Fibroblast of villous mesenchyme (primary cell): ENCODE data around the gene SLC23A3. TPM values are rescaled to one million over a fixed set of nuclear protein-coding genes. Genes with fewer than 3 reads are reported as not detected.
"Not testable (repeated sequence)": the region's sequence is repeated elsewhere in the genome, so short reads cannot be mapped to it uniquely, and the experiment has no call there.

ENCODE experiments used
- DNase-seq: peaks from one replicate; pipeline ENCODE4 v3.0.0-alpha.2; 2010; ENCODE audit warnings: low read depth
- H3K4me3 ChIP-seq: 2 replicates; pipeline ENCODE4 v1.5.1; 2011; ENCODE audit warnings: low read depth, mild to moderate bottlenecking, low read length
- total RNA-seq: library from RNA; depleted of rRNA; stranded (reverse); fragments of >200 nt; gene quantifications from 2 replicates; pipeline ENCODE4 v1.2.3, GENCODE V29; 2012
- TF ChIP-seq, protein P1 (sequence below): IDR thresholded peaks from 2 replicates; pipeline ENCODE4 v1.5.1; 2012; ENCODE audit warnings: low read depth, mild to moderate bottlenecking, low read length; ENCODE audit not compliant: insufficient read depth

The SLC23A3 gene
- total RNA-seq, 1 donor = 0.86 TPM

DNA sequence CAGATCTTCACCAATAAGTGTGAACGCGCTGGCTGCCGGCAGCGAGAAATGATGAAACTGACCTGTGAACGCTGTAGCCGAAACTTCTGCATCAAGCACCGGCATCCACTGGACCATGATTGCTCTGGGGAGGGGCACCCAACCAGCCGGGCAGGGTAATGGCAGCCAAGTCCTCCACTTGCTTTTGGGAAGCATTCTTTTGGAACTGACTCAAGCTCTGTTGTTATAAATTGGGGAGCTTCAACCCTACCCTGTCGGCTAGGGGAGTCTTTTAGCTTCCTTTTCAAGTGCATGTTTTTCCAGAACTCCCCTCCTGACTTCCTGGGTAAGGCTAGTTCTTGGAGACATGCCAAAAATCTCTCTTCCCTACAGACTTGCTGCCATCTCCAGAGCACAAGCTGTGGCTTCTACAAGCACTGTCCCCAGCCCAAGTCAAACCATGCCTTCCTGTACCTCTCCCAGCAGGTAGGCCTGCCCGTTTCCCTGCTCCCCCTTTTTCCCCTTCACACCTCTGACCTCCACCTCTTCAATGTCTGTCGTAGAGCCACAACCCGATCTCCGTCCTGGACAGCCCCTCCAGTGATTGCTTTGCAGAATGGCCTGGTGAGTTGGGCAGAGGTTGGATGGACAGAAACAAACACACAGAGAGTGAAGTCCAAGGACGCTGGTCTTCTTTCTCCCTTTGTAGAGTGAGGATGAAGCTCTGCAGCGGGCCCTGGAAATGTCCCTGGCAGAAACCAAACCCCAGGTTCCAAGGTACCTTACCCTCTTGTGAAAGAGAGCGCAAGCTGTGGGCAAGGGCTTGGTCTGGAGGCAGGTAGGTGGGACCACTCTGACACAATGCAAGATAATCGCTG is 38.3 kb upstream of the SLC23A3 start:
- TF ChIP-seq, protein P1, sequence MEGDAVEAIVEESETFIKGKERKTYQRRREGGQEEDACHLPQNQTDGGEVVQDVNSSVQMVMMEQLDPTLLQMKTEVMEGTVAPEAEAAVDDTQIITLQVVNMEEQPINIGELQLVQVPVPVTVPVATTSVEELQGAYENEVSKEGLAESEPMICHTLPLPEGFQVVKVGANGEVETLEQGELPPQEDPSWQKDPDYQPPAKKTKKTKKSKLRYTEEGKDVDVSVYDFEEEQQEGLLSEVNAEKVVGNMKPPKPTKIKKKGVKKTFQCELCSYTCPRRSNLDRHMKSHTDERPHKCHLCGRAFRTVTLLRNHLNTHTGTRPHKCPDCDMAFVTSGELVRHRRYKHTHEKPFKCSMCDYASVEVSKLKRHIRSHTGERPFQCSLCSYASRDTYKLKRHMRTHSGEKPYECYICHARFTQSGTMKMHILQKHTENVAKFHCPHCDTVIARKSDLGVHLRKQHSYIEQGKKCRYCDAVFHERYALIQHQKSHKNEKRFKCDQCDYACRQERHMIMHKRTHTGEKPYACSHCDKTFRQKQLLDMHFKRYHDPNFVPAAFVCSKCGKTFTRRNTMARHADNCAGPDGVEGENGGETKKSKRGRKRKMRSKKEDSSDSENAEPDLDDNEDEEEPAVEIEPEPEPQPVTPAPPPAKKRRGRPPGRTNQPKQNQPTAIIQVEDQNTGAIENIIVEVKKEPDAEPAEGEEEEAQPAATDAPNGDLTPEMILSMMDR = no peak
- peak overlapping the region; percentile 79 for H3K4me3 ChIP-seq
- DNase-seq = peak; percentile 58

DNA sequence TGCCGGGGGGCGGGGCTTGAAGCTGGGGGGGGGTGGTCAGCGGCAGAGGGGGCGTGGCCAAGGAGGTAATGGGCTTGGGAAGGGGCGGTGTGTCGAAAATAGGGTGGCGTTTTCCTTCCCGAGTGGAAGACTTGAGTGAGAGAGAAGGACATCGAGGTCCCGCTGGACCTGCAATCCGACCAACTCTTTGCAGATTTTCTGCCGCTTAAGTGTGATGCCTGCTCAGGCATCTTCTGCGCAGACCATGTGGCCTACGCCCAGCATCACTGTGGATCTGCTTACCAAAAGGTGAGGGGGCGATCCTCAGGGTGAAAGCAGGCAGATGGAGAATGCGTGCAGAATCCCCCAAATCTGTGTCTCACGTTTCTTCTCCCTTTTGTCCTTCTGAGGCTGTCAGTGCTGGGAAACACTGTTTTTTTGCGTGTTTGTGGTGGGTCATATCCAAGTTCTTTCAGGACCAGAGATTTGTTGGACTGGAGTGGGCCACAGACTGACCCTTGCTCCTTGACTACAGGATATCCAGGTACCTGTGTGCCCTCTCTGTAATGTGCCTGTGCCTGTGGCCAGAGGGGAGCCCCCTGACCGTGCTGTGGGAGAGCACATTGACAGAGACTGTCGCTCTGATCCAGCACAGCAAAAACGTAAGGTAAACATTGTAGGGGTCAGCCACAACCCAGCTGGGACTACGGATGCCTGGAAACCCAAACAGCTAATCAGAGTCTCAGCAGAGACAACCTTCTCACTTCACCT is 37.5 kb upstream of the SLC23A3 start:
- H3K4me3 ChIP-seq = peak overlapping the region; percentile 79
- no peak for DNase-seq
- TF ChIP-seq, protein P1 = no peak

DNA sequence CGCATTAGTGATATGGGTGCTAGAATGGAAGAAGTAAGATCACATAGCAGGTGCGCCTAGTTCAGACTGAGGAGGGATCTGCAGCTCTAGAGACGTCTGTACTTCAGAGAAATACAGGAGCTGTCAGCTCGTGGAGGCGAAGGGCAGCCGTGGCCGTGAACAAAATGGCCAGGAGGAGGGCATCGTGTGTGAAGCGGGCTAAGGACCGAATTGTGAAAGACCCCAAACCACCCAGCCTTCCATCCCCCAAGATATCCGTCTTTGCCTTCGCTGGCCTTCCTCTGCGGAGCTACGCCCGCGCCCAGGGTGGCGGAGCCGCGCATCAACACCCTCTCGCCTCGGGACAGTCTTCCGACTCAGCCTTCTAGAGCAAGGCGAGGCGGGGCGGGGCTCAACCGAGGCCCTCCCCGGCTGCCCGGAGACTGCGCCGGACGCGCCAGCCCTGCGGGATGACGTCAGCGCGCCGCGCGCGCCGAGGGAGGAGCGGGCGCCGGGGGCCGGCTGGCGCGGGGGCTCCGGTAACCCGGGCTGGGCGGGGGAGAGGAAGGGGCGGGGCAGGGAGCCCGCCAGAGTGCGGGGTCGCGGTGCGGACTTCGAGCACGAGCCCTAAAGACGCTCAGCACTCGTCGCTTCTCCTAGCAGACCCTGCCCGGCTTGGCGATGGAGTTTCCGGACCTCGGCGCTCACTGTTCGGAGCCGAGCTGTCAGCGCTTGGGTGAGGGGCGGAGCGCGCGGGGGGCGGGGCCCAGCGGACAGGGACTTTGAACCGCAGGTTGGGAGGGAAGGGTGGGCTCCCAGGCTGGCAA is 36.7 kb upstream of the SLC23A3 start, which contains the start of gene ZFAND2B:
Gene ZFAND2B, plus strand, starts transcription at position 455 of the 806 bp plus-strand sequence. Its CDS starts 206 bp downstream, at position 661.
- peak within 1 kb of the TSS; percentile 79 for H3K4me3 ChIP-seq
- DNase-seq = peak; percentile 93
- TF ChIP-seq, protein P1 = no peak

DNA sequence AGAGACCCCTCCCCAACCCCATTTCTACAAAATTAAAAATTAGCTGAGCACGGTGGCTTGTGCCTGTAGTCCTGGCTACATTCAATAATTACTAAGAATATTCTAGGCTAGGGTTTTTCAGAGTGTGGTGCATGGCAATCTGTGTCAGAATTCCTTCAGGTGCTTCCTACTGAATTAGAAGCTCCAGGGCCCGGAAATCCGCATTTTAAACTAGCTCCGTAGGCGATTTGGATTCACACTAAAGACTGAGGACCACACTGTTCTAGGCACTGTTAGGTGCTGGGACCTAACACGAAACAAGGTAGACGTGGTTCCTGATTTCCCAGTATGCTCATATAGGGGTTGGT is 36.1 kb upstream of the SLC23A3 start:
- H3K4me3 ChIP-seq = peak overlapping the region; percentile 78
- TF ChIP-seq, protein P1 = no peak
- DNase-seq = no peak

DNA sequence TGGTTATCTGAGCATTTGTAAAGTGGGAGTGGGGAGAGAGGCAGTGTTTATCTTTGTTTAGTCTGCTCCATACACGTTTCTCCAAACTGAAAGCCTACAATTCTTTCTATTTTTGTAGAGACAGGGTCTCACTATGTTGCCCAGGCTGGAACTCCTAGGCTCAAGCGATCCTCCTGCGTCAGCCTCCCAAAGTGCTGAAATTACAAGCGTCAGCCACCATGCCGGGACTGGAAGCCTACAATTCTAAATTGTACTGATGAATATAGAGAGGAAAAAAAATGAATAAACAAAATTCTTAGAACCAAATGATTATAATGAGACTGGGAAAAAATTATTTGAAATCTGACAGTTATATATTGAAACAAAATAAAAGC is 35.3 kb upstream of the SLC23A3 start:
- no peak overlapping the region for H3K4me3 ChIP-seq
- TF ChIP-seq, protein P1 = no peak
- DNase-seq = no peak

DNA sequence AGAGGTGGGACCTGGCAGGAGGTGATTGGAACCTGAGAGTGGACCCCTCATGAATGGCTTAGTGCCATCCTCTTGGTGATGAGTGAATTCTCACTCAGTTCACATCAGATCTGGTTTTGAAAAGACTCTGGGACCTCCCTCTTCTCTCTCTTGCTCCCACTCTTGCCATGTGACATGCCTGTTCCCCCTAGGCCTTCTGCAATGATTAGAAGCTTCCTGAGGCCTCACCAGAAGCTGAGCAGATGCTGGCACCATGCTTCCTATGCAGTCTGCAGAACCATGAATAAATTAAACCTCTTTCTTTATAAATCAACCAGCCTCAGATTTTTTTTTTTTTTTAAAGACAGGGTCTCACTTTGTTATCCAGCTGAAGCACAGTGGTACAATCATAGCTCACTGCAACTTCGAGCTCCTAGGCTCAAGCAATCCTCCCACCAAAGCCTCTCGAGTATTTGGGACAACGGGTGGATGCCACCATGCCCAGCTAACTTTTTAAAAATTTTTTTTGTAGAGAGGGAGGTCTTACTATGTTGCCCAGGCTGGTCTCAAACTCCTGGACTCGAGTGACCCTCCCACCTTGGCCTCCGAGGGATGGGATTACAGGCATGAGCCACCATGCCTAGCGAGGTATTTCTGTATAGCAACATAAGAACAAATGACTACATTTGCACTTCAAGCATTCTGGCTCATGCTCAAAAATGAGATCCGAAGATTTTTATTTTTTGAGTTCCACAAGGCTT is 34.8 kb upstream of the SLC23A3 start:
- TF ChIP-seq, protein P1 = no peak
- no peak overlapping the region for H3K4me3 ChIP-seq
- no peak for DNase-seq

DNA sequence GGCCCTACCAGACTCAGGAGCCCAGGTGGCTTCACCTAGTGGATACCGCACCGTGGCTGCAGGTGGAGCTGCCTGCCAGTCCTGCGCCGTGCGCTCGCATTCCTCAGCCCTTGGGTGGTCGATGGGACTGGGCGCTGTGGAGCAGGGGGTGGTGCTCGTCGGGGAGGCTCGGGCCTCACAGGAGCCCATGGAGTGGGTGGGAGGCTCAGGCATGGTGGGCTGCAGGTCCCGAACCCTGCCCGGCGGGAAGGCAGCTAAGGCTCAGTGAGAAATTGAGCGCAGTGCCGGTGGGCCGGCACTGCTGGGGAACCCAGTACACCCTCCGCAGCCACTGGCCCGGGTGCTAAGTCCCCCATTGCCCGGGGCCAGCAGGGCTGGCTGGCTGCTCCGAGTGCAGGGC is 31.5 kb upstream of the SLC23A3 start:
- DNase-seq, H3K4me3 ChIP-seq: not testable (repeated sequence)

DNA sequence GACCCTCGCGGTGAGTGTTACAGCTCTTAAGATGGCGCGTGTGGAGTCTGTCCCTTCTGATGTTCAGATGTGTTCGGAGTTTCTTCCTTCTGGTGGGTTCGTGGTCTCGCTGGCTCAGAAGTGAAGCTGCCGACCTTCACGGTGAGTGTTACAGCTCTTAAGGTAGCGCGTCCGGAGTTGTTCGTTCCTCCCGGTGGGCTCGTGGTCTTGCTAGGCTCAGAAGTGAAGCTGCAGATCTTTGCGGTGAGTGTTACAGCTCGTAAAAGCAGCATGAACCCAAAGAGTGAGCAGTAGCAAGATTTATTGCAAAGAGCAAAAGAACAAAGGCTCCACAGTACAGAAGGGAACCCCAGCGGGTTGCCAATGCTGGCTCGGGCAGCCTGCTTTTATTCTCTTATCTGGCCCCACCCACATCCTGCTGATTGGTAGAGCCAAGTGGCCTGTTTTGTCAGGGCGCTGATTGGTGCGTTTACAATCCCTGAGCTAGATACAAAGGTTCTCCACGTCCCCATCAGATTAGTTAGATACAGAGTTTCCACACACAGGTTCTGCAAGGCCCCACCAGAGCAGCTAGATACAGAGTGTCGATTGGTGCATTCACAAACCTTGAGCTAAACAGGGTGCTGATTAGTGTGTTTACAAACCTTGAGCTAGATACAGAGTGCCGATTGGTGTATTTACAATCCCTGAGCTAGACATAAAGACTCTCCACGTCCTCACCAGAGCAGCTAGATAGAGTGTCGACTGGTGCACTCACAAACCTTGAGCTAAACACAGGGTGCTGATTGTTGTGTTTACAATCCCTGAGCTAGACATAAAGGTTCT is 30.9 kb upstream of the SLC23A3 start:
- DNase-seq, H3K4me3 ChIP-seq: not testable (repeated sequence)
